OCI-LY3 (cell line): ENCODE data around the gene TENT5C.

Experiments
- CTCF ChIP-seq: fragments of 200-600, 300-600 bp; sonication (generic); IDR thresholded peaks from 2 replicates; pipeline ENCODE4 v1.5.1; 2014; ENCODE audit warnings: antibody characterized with exemption, low read length, low read depth
- EZH2phosphoT487 ChIP-seq: fragments of 200-600 bp; shearing (Covaris generic); IDR thresholded peaks from 2 replicates; pipeline ENCODE4 v1.6.1; 2018; ENCODE audit warnings: antibody characterized with exemption, mixed run types, low read depth

- no peak for TF ChIP-seq CTCF
- no peak for TF ChIP-seq EZH2phosphoT487
These were observed 37.1 kb downstream of the TENT5C start for GRCh38 chr1:117642963-117643362.
